ENCODE results near the gene MTMR3. TPM values are rescaled to one million over a fixed set of nuclear protein-coding genes. Genes with fewer than 3 reads are reported as not detected.

The MTMR3 gene
- total and polyA plus RNA-seq, 2 experiments from 2014 or later: 12.6 to 22.2 TPM

DNA sequence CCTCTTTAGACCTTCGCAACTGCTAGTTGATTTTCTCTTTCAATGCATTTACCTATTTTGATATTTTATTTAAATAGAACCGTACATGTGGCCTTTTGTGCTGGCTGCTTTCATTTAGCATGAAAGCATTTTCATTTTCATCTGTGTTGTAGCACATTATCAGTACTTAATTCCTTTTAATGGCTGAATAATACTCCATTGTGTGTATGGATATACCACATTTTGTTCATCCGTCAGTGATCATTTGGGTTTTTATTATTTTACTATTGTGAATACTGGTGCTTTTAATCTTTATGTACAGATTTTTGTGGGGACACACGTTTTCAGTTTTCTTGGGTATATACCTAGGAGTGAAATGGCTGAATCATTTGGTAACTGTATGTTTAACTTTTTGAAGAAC, 43.1 kb downstream of the MTMR3 start:
- WGBS, 2 experiments (ENCODE audit: low coverage in 1 of 2, low lambda C conversion rate in 2 of 2, missing lambda C conversion rate in 2 of 2): 87 to 89% methylated on average over 4 of the region's 4 CpGs
- no peak overlapping the region for H3K9ac ChIP-seq
- TF ChIP-seq EZH2 (IDR thresholded peaks at IDR 0.05; ENCODE audit: insufficient read depth, poor library complexity, severe bottlenecking): no peak
- TF ChIP-seq EZH2phosphoT487 (IDR thresholded peaks at IDR 0.05; ENCODE audit: insufficient read depth, low read depth): no peak
- H3K27ac ChIP-seq: no peak overlapping the region
- no peaks in the 10 kb centered on the region for H3K36me3 ChIP-seq (ENCODE audit: low read depth)
- H3K4me1 ChIP-seq (ENCODE audit: insufficient read depth): no peaks in the 10 kb centered on the region
- in situ Hi-C loops (cut with MboI): no loop called here
- H2AFZ ChIP-seq: no peak overlapping the region
- no peaks in the 10 kb centered on the region for H3K27me3 ChIP-seq (replicated peaks; ENCODE audit: insufficient read depth)
- H4K20me1 ChIP-seq (ENCODE audit: insufficient read depth): peaks cover 35% of the 10 kb centered on the region; the same call in 1 of the 2 replicates
- peaks cover 100% of the 10 kb centered on the region for H3K79me2 ChIP-seq (ENCODE audit: insufficient read depth)
- H3F3A ChIP-seq (ENCODE audit: insufficient read depth): no peaks in the 10 kb centered on the region
- H3K9me2 ChIP-seq (ENCODE audit: insufficient read depth): no peaks in the 10 kb centered on the region
- H3K4me3 ChIP-seq: no peak overlapping the region
- H3K9me3 ChIP-seq (ENCODE audit: low read depth): no peaks in the 10 kb centered on the region
- DNase-seq: no peak
- no peak overlapping the region for H3K4me2 ChIP-seq (ENCODE audit: unreplicated experiment)

DNA sequence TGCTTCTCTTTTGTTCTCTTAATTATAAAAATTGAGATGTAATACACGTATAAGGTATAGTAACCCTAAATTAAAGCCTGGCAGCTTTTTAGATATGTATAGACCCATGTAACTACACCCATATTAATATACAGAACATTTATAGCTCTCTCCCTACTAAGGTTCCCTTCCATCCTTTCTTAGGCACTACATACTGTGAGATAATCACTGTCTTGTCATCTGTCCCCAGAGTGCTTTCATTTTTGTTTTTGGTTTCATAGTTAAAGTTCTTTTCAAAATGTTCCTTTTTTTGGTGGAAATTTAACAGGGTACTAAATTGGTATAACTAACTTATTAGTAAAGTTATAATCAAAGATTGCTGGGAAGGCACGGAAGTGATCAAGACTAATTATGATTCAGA, 49.2 kb downstream of the MTMR3 start:
- H3F3A ChIP-seq (ENCODE audit: insufficient read depth): no peaks in the 10 kb centered on the region
- no peaks in the 10 kb centered on the region for H3K36me3 ChIP-seq (ENCODE audit: low read depth)
- H3K4me3 ChIP-seq: no peak overlapping the region
- in situ Hi-C loops (cut with MboI): no loop called here
- no peaks in the 10 kb centered on the region for H3K9me2 ChIP-seq (ENCODE audit: insufficient read depth)
- H3K4me1 ChIP-seq (ENCODE audit: insufficient read depth): peaks cover 5% of the 10 kb centered on the region; the same call in 1 of the 2 replicates
- 58 to 60% methylated on average over 2 of the region's 2 CpGs for WGBS, 2 experiments (ENCODE audit: low coverage in 1 of 2, low lambda C conversion rate in 2 of 2, missing lambda C conversion rate in 2 of 2)
- H3K9ac ChIP-seq: no peak overlapping the region
- no peak overlapping the region for H3K27ac ChIP-seq
- no peak for DNase-seq
- H3K4me2 ChIP-seq (ENCODE audit: unreplicated experiment): no peak overlapping the region
- H3K9me3 ChIP-seq (ENCODE audit: low read depth): no peaks in the 10 kb centered on the region
- H2AFZ ChIP-seq: no peak overlapping the region
- H3K27me3 ChIP-seq (replicated peaks; ENCODE audit: insufficient read depth): no peaks in the 10 kb centered on the region
- H4K20me1 ChIP-seq (ENCODE audit: insufficient read depth): peaks cover 16% of the 10 kb centered on the region; the same call in 1 of the 2 replicates
- no peak for TF ChIP-seq EZH2 (IDR thresholded peaks at IDR 0.05; ENCODE audit: insufficient read depth, poor library complexity, severe bottlenecking)
- no peak for TF ChIP-seq EZH2phosphoT487 (IDR thresholded peaks at IDR 0.05; ENCODE audit: insufficient read depth, low read depth)
- peaks cover 100% of the 10 kb centered on the region for H3K79me2 ChIP-seq (ENCODE audit: insufficient read depth)

DNA sequence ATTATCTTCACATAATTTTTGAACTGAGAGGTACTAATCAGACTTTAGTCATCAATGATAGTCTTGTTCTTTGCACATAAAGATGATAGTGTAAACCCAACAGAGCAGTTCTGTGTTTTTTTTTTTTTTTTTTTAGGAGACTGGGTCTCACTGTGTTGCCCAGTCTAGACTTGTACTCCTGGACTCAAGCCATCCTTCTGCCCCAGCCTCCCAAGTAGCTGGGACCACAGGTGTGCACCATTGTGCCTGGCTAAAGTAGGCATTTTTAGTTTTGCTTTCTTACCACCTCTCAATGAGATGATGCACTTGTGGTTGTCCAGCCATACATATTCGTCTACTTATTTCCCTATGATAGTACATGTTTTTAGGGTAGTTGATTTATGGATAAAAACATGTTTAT, 50.6 kb downstream of the MTMR3 start:
- Histone ChIP-seq H4K20me1 (ENCODE audit: insufficient read depth) (peaks cover 17% of the 10 kb centered on the region; the same call in 1 of the 2 replicates), H3F3A (ENCODE audit: insufficient read depth) (no peaks in the 10 kb centered on the region), H3K27me3 (replicated peaks; ENCODE audit: insufficient read depth) (no peaks in the 10 kb centered on the region), H3K4me3 (no peak overlapping the region), H3K9ac (no peak overlapping the region), H3K79me2 (ENCODE audit: insufficient read depth) (peaks cover 100% of the 10 kb centered on the region), H3K27ac (no peak overlapping the region), H3K4me2 (ENCODE audit: unreplicated experiment) (no peak overlapping the region), H3K4me1 (ENCODE audit: insufficient read depth) (peaks cover 5% of the 10 kb centered on the region; the same call in 1 of the 2 replicates), H2AFZ (no peak overlapping the region), H3K9me3 (ENCODE audit: low read depth) (no peaks in the 10 kb centered on the region), H3K36me3 (ENCODE audit: low read depth) (no peaks in the 10 kb centered on the region), H3K9me2 (ENCODE audit: insufficient read depth) (no peaks in the 10 kb centered on the region)
- TF ChIP-seq EZH2 (IDR thresholded peaks at IDR 0.05; ENCODE audit: insufficient read depth, poor library complexity, severe bottlenecking) (no peak), EZH2phosphoT487 (IDR thresholded peaks at IDR 0.05; ENCODE audit: insufficient read depth, low read depth) (no peak)
- 96 to 100% methylated on average over 1 of the region's 1 CpG for WGBS, 2 experiments (ENCODE audit: low coverage in 1 of 2, low lambda C conversion rate in 2 of 2, missing lambda C conversion rate in 2 of 2)
- no peak for DNase-seq
- in situ Hi-C loops (cut with MboI): no loop called here

DNA sequence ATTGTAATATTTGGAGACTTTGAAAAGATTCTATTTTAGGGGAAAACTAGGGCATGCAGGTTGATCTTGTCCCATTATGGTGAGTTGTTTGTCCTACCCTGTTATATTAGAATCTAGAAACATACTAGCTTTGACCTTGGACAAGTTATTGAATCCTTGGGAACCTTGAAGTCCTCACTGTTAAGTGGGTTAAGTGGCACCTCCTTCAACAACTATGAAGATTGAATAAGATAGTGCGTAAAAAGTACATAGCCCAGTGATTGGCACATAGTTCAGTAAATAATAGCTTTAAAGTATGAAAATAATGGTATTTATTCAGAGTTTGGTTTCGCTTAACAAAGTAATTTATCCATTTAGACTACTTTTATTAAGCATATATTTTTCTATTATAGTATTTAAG, 51.6 kb downstream of the MTMR3 start:
- WGBS, 2 experiments (ENCODE audit: low coverage in 1 of 2, low lambda C conversion rate in 2 of 2, missing lambda C conversion rate in 2 of 2): 97% methylated on average over 2 of the region's 2 CpGs
- no peak overlapping the region for H3K9ac ChIP-seq
- peaks cover 100% of the 10 kb centered on the region for H3K79me2 ChIP-seq (ENCODE audit: insufficient read depth)
- DNase-seq: no peak
- no peak overlapping the region for H2AFZ ChIP-seq
- no peaks in the 10 kb centered on the region for H3K36me3 ChIP-seq (ENCODE audit: low read depth)
- H4K20me1 ChIP-seq (ENCODE audit: insufficient read depth): peaks cover 17% of the 10 kb centered on the region; the same call in 1 of the 2 replicates
- H3K9me3 ChIP-seq (ENCODE audit: low read depth): no peaks in the 10 kb centered on the region
- in situ Hi-C loops (cut with MboI): no loop called here
- no peaks in the 10 kb centered on the region for H3K27me3 ChIP-seq (replicated peaks; ENCODE audit: insufficient read depth)
- no peak overlapping the region for H3K27ac ChIP-seq
- H3K9me2 ChIP-seq (ENCODE audit: insufficient read depth): no peaks in the 10 kb centered on the region
- H3K4me2 ChIP-seq (ENCODE audit: unreplicated experiment): no peak overlapping the region
- H3K4me1 ChIP-seq (ENCODE audit: insufficient read depth): peaks cover 5% of the 10 kb centered on the region; the same call in 1 of the 2 replicates
- TF ChIP-seq EZH2 (IDR thresholded peaks at IDR 0.05; ENCODE audit: insufficient read depth, poor library complexity, severe bottlenecking) (no peak), EZH2phosphoT487 (IDR thresholded peaks at IDR 0.05; ENCODE audit: insufficient read depth, low read depth) (no peak)
- H3K4me3 ChIP-seq: no peak overlapping the region
- no peaks in the 10 kb centered on the region for H3F3A ChIP-seq (ENCODE audit: insufficient read depth)

DNA sequence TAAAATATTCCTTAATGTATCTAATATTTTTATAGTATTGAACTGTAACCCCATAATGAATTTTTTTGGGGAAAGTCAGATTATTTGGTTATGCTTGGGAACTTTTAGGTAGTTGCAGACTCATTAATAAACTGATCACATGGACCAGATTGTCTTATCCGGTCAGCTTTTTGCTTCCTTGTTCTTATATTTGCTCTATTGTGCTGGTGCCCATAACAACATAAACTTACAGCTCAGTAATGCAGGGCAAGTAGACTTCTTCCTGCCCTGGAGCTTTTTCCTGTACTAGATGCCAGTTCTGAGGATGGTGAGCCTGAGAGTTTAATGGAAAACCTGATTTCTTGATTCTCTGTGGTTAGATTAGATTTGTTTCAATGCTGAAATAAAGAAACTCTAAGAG, 53.2 kb downstream of the MTMR3 start:
- Histone ChIP-seq H3K79me2 (ENCODE audit: insufficient read depth) (peaks cover 100% of the 10 kb centered on the region), H3K9ac (no peak overlapping the region), H4K20me1 (ENCODE audit: insufficient read depth) (0 out of 2 replicates have a peak, but pooled peaks cover 12% of the 10 kb centered on the region), H3K4me2 (ENCODE audit: unreplicated experiment) (no peak overlapping the region), H3K9me3 (ENCODE audit: low read depth) (no peaks in the 10 kb centered on the region), H2AFZ (no peak overlapping the region), H3K27me3 (replicated peaks; ENCODE audit: insufficient read depth) (no peaks in the 10 kb centered on the region), H3K27ac (no peak overlapping the region), H3K4me3 (no peak overlapping the region), H3F3A (ENCODE audit: insufficient read depth) (no peaks in the 10 kb centered on the region), H3K4me1 (ENCODE audit: insufficient read depth) (peaks cover 5% of the 10 kb centered on the region; the same call in 1 of the 2 replicates), H3K36me3 (ENCODE audit: low read depth) (no peaks in the 10 kb centered on the region), H3K9me2 (ENCODE audit: insufficient read depth) (no peaks in the 10 kb centered on the region)
- WGBS, 2 experiments (ENCODE audit: low coverage in 1 of 2, low lambda C conversion rate in 2 of 2, missing lambda C conversion rate in 2 of 2): 93 to 95% methylated on average over 1 of the region's 1 CpG
- TF ChIP-seq EZH2 (IDR thresholded peaks at IDR 0.05; ENCODE audit: insufficient read depth, poor library complexity, severe bottlenecking) (no peak), EZH2phosphoT487 (IDR thresholded peaks at IDR 0.05; ENCODE audit: insufficient read depth, low read depth) (no peak)
- in situ Hi-C loops (cut with MboI): no loop called here
- DNase-seq: no peak

Data from GM23248 (cell line).